Activated CD4-positive, alpha-beta T cell treated with anti-CD3 and anti-CD28 coated beads for 24 hours (primary cell): ENCODE measurements around the gene PNPT1.
"Not testable (repeated sequence)": the region's sequence is repeated elsewhere in the genome, so short reads cannot be mapped to it uniquely, and the experiment has no call there.

ENCODE experiments used
- DNase-seq, 2 donors: peaks; one replicate each; pipeline ENCODE4 v3.0.0-alpha.2; 2020; ENCODE audit warnings: low read depth in 2 of 2

Gene PNPT1

GRCh38 chr2:55596795-55597194, 96.8 kb downstream of the PNPT1 start:
- not testable (repeated sequence) for DNase-seq

GRCh38 chr2:55595536-55595935, 98.1 kb downstream of the PNPT1 start:
- no peak for DNase-seq

DNA sequence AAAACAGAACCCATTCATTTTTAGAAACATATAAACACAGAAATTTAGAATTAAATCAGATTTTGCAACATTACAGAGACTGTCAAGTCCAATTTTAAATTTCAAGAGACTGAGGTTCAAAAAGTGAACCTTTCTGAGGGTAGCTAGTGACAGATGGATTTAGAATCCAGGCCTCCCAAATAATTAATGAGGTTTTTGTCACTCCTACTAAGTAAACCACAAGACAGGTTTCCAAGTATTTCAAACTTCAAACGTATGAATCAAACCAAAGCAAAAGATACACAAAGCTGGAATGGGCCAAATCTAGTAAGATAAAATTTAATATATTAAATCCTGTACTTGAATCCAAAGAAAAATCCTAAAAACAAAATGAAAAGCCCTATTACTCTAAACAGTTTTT, 101.5 kb downstream of the PNPT1 start:
- no peak for DNase-seq

DNA sequence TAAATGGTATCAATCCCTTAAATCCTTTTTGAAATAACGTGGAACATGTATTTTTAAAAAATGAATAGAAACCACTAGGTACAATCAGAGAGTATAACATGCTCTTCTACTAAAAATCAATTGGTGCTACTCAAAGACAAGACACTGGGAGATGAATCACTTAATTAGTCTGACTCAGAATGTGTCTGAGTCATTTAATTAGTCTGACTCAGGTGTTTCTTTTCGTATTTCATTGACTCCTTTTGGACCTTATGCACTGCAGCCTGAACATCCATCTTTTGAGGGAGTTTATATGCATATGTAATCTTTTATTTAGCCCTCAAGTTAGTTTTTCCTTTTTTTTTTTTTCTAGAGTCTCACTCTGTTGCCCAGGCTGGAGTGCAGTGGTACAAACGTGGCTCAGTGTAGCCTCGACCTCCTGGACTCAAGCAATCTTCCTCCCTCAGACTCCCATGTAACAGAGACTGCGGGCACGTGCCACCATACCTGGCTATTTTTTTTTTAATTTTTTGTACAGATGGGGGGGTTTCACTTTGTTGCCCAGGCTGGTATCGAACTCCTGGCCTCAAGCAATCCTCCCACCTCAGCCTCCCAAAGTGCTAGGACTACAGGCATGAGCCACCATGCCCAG, 102.7 kb downstream of the PNPT1 start:
- no peak for DNase-seq

GRCh38 chr2:55585451-55586080, 108.1 kb downstream of the PNPT1 start:
- no peak for DNase-seq
